Breast epithelium (tissue), 3 donors: Measurements from ENCODE around the gene AKR7A3.
"Not testable (repeated sequence)": the region's sequence is repeated elsewhere in the genome, so short reads cannot be mapped to it uniquely, and the experiment has no call there.

ENCODE experiments used
- CTCF ChIP-seq, 3 donors: fragments of 450-650 bp; IDR thresholded peaks; one replicate each; pipeline ENCODE4 v1.5.1; 2016 to 2017; ENCODE audit warnings: antibody characterized with exemption in 3 of 3, mild to moderate bottlenecking in 3 of 3, moderate library complexity in 3 of 3
- POLR2A ChIP-seq: fragments of 450-650 bp; IDR thresholded peaks from one replicate; pipeline ENCODE4 v1.6.1; 2016; ENCODE audit warnings: antibody characterized with exemption, mild to moderate bottlenecking, moderate library complexity
- POLR2AphosphoS5 ChIP-seq, 3 donors: sonication (generic); formaldehyde crosslinking; IDR thresholded peaks; one replicate each; pipeline ENCODE4 v1.6.1; 2017; ENCODE audit warnings: antibody characterized with exemption in 3 of 3

- not testable (repeated sequence) for TF ChIP-seq CTCF (IDR thresholded peaks at IDR 0.05); POLR2A; POLR2AphosphoS5 (IDR thresholded peaks at IDR 0.05)
Measured at GRCh38 chr1:19256301-19256700, 32.3 kb downstream of the AKR7A3 start.
